HG02610 (cell line): ENCODE measurements around the gene KLHL29.
"Not testable (repeated sequence)": the region's sequence is repeated elsewhere in the genome, so short reads cannot be mapped to it uniquely, and the experiment has no call there.

ENCODE experiments used
- ATAC-seq: cut with Tn5 transposase; IDR thresholded peaks from one replicate; pipeline ENCODE4 v1.9.1; 2021; ENCODE audit warnings: mild to moderate bottlenecking, moderate library complexity; ENCODE audit not compliant: unreplicated experiment

KLHL29 gene

GRCh38 chr2:23384551-23385343 lies at the start of gene KLHL29:
Gene KLHL29, plus strand, starts transcription at chr2:23385179. Its CDS starts 177,018 bp downstream, at chr2:23562197.
- ATAC-seq: peak; percentile 68

- ATAC-seq: no peak
Observed at GRCh38 chr2:23335550-23335949, 49.4 kb upstream of the KLHL29 start.

- no peak for ATAC-seq
Observed at GRCh38 chr2:23342075-23342474, 42.9 kb upstream of the KLHL29 start.

- no peak for ATAC-seq
Observed at GRCh38 chr2:23346029-23346428, 39.0 kb upstream of the KLHL29 start.

GRCh38 chr2:23346781-23347180 lies 38.2 kb upstream of the KLHL29 start:
- ATAC-seq: no peak

GRCh38 chr2:23347471-23348092 lies 37.4 kb upstream of the KLHL29 start:
- ATAC-seq: no peak

GRCh38 chr2:23348093-23348481 lies 36.9 kb upstream of the KLHL29 start:
- not testable (repeated sequence) for ATAC-seq

GRCh38 chr2:23349508-23349907 lies 35.5 kb upstream of the KLHL29 start:
- ATAC-seq: no peak

- ATAC-seq: no peak
Observed at GRCh38 chr2:23350041-23350791, 34.8 kb upstream of the KLHL29 start.

GRCh38 chr2:23350792-23351355 lies 34.1 kb upstream of the KLHL29 start:
- ATAC-seq: no peak

- ATAC-seq: peak; percentile 92
Observed at GRCh38 chr2:23351388-23352141, 33.4 kb upstream of the KLHL29 start.

GRCh38 chr2:23354554-23354953 lies 30.4 kb upstream of the KLHL29 start:
- ATAC-seq: no peak

- no peak for ATAC-seq
Observed at GRCh38 chr2:23355001-23355400, 30.0 kb upstream of the KLHL29 start.

- no peak for ATAC-seq
Observed at GRCh38 chr2:23356711-23357110, 28.3 kb upstream of the KLHL29 start.

- ATAC-seq: no peak
Observed at GRCh38 chr2:23359631-23360567, 25.1 kb upstream of the KLHL29 start.

GRCh38 chr2:23360571-23361125 lies 24.3 kb upstream of the KLHL29 start:
- ATAC-seq: no peak

GRCh38 chr2:23361152-23361551 lies 23.8 kb upstream of the KLHL29 start:
- ATAC-seq: no peak

- no peak for ATAC-seq
Observed at GRCh38 chr2:23363268-23363667, 21.7 kb upstream of the KLHL29 start.

GRCh38 chr2:23363831-23364230 lies 21.1 kb upstream of the KLHL29 start:
- ATAC-seq: no peak
